ENCODE results near the gene PAX9. TPM values are rescaled to one million over a fixed set of nuclear protein-coding genes. Genes with fewer than 3 reads are reported as not detected.

Gene PAX9
- total RNA-seq (not detected), polyA plus RNA-seq (not detected)
- long read RNA-seq, donor 1, result 0 reads
- long read RNA-seq, donor 2, result 0 reads
- long read RNA-seq, donor 3, result 0 reads

DNA sequence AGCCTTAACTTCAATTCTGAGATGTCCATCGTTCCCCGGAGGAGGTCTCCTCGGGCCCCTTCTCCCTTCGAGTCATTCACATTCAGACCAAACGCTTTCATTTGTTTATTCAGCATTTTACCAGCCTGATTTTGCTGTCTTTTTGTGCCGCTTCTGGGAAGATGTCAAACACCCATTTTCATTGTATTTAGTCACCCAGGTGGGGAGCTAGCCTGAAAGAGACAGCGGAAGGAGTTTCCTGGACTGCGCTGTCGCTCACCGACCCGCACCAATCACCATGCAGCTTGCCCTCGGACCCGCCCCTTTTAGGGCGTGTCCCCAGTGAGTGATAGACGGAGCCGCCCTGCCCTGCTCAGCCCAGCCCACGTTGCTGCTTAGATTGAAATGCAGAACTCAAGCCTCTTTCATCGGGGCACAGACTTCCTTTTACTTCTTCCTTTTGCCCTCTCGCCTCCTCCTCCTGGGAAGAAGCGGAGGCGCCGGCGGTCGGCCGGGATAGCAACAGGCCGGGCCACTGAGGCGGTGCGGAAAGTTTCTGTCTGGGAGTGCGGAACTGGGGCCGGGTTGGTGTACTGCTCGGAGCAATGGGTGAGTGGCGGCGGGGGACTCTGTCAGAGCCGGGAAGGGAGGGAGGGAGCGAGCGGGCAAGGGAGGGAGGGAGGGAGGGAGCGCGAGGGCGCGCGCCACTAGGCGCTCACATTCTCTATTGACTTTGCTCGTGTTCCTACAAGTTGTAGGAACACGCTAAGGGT lies at the start of gene PAX9:
PAX9 (plus strand) TSS at position 355 of the 752 bp plus-strand sequence; CDS start at position 585, 230 bp downstream.
- intact Hi-C loops (cut with DNase I), result loop anchor here in 2 of 10 donors (10.0 kb wide), 1 partner anchor 933 kb away; the partner anchor contains the start of genes FOXA1 (in 2 of the 2) and TTC6 (in 2 of the 2)
- WGBS, 4 donors, result 1 to 3% (median 3%) methylated on average over 33 to 44 of the region's 44 CpGs

DNA sequence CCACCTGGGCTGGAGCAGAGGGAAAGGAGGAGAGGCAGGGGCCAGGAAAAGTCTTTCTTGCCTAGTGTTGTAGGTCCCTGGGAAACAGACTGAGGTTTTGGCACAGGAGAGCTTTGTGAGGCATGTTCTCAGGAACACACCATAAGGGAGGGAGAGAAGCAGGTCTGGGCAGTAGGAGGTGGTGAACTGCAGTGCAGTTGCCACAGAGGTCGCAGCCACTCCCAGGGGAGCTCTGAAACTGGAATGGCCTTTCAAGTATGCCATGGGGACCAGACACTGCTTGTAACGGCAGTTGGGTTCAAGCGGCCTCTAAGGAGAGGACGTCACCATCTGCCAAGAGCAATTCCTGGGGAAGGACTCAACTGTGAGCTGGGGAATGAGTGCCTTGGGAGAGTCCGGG lies 43.8 kb upstream of the PAX9 start:
- Histone ChIP-seq H3K27me3 (peaks cover 0 to 20% (median 0%) of the 10 kb centered on the region in 9 donors), H3K27ac (no peak overlapping the region), H3K36me3 (no peaks in the 10 kb centered on the region), H3K9me3 (peaks cover 0 to 16% (median 0%) of the 10 kb centered on the region in 12 donors), H3K4me3 (no peak overlapping the region), H3K4me1 (no peaks in the 10 kb centered on the region)
- intact Hi-C loops (cut with DNase I), result no loop called here
- ATAC-seq (no peak), DNase-seq (no peak)
- TF ChIP-seq, protein P1, sequence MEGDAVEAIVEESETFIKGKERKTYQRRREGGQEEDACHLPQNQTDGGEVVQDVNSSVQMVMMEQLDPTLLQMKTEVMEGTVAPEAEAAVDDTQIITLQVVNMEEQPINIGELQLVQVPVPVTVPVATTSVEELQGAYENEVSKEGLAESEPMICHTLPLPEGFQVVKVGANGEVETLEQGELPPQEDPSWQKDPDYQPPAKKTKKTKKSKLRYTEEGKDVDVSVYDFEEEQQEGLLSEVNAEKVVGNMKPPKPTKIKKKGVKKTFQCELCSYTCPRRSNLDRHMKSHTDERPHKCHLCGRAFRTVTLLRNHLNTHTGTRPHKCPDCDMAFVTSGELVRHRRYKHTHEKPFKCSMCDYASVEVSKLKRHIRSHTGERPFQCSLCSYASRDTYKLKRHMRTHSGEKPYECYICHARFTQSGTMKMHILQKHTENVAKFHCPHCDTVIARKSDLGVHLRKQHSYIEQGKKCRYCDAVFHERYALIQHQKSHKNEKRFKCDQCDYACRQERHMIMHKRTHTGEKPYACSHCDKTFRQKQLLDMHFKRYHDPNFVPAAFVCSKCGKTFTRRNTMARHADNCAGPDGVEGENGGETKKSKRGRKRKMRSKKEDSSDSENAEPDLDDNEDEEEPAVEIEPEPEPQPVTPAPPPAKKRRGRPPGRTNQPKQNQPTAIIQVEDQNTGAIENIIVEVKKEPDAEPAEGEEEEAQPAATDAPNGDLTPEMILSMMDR (IDR thresholded peaks at IDR 0.05), result no peak
- no peak for TF ChIP-seq POLR2A (IDR thresholded peaks at IDR 0.05)
- 52 to 59% (median 58%) methylated on average over 5 of the region's 5 CpGs for WGBS, 4 donors

More for the DNA sequence above, at the start of gene PAX9:
- ATAC-seq (peak; percentile 87 to 91 (median 90)), DNase-seq (peak; percentile 46 to 67 (median 60))
- H3K36me3 ChIP-seq, result no peaks in the 10 kb centered on the region
- no peak within 1 kb of the TSS for H3K27ac ChIP-seq
- H3K9me3 ChIP-seq, result no peaks in the 10 kb centered on the region
- peaks cover 0 to 68% (median 39%) of the 10 kb centered on the region in 12 donors for H3K4me1 ChIP-seq
- peak within 1 kb of the TSS in 10 of 12 donors; percentile 7 to 38 (median 24) for H3K4me3 ChIP-seq
- H3K27me3 ChIP-seq, result peaks cover 87 to 100% (median 99%) of the 10 kb centered on the region in 9 donors
- TF ChIP-seq, protein P1 (IDR thresholded peaks at IDR 0.05), result no peak
- TF ChIP-seq POLR2A (IDR thresholded peaks at IDR 0.05), result no peak

DNA sequence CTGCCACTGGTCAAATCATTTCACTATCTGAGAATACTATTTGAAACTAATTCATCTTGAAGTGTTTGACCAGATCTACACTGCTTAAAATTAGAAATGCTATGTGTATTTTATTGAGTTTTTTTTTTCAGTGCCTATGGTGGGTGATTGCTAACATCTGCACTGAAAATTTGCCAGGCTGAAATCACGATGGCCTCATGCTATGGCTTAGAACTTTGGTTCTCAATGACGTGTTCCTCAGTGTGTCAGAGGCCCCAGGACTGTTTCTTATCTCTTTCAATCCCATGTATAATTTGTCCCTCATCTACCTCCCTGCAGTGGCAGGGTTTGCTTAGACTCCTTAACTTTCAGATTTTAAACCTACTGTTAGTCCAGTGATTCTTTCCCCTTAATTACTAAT lies 43.0 kb upstream of the PAX9 start:
- no peak for ATAC-seq
- H3K9me3 ChIP-seq, result peaks cover 0 to 18% (median 0%) of the 10 kb centered on the region in 12 donors
- peaks cover 0 to 19% (median 0%) of the 10 kb centered on the region in 9 donors for H3K27me3 ChIP-seq
- H3K4me3 ChIP-seq, result no peak overlapping the region
- 30 to 45% (median 44%) methylated on average over 2 of the region's 2 CpGs for whole genome bisulfite sequencing, 4 donors
- no peaks in the 10 kb centered on the region for H3K4me1 ChIP-seq
- intact Hi-C loops (cut with DNase I), result no loop called here
- no peak for DNase-seq
- TF ChIP-seq, protein P1 (IDR thresholded peaks at IDR 0.05), result no peak
- TF ChIP-seq POLR2A (IDR thresholded peaks at IDR 0.05), result no peak
- H3K36me3 ChIP-seq, result no peaks in the 10 kb centered on the region
- no peak overlapping the region for H3K27ac ChIP-seq

DNA sequence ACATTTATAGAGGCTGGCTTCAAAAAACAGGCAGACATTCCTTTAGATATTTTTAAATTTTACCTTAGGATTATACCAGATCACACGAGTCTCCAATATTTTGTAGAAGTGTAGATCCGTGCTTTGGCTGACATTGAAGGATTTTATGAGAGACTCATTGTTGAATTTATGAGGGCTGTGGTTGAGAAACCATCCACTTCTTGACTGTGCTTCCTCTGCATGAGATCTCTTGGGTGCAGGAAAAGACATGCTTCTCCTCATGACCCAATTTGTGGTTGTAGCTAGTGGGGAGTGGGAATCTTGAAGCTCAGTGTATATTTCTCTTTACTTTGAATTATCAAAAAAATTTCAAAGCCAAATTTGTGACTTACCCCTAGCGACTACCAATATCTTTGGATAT lies 42.5 kb upstream of the PAX9 start:
- no peak for DNase-seq
- no peak for ATAC-seq
- H3K27me3 ChIP-seq, result peaks cover 0 to 18% (median 0%) of the 10 kb centered on the region in 9 donors
- no peak overlapping the region for H3K4me3 ChIP-seq
- no peak overlapping the region for H3K27ac ChIP-seq
- WGBS, 4 donors, result 73 to 85% (median 79%) methylated on average over 3 of the region's 3 CpGs
- TF ChIP-seq, protein P1 (IDR thresholded peaks at IDR 0.05), result no peak
- no peak for TF ChIP-seq POLR2A (IDR thresholded peaks at IDR 0.05)
- no peaks in the 10 kb centered on the region for H3K36me3 ChIP-seq
- no peaks in the 10 kb centered on the region for H3K4me1 ChIP-seq
- intact Hi-C loops (cut with DNase I), result no loop called here
- H3K9me3 ChIP-seq, result peaks cover 0 to 18% (median 0%) of the 10 kb centered on the region in 12 donors

Data from heart left ventricle (tissue), 16 donors.